Vagina (tissue), 2 donors: Measurements from ENCODE around the gene IL4. TPM values are rescaled to one million over a fixed set of nuclear protein-coding genes. Genes with fewer than 3 reads are reported as not detected.

Experiments used
- DNase-seq, 2 donors: peaks; one replicate each; pipeline ENCODE4 v3.0.0-alpha.2; 2017; ENCODE audit errors: extremely low spot score in 2 of 2
- H3K27ac ChIP-seq: fragments of 200-600 bp; sonication (generic); one replicate; pipeline ENCODE4 v1.5.1; 2019
- H3K27me3 ChIP-seq: fragments of 200-600 bp; sonication (generic); one replicate; pipeline ENCODE4 v1.5.1; 2019
- H3K36me3 ChIP-seq, 2 donors: fragments of 200-600 bp; sonication (generic); one replicate each; pipeline ENCODE4 v1.5.1; 2017 to 2019
- H3K4me1 ChIP-seq: fragments of 200-600 bp; sonication (generic); one replicate; pipeline ENCODE4 v1.5.1; 2019
- H3K4me3 ChIP-seq, 2 donors: fragments of 200-600 bp; sonication (generic); 1 replicate in 1 of 2; 2 replicates in 1 of 2; pipeline ENCODE4 v1.5.1; 2016 to 2019
- H3K9me3 ChIP-seq: fragments of 200-600 bp; sonication (generic); one replicate; pipeline ENCODE4 v1.5.1; 2019
- CTCF ChIP-seq, 3 experiments: fragments of 450-650 bp in 2 of 3; fragments of 200-600 bp in 1 of 3; sonication (generic) in 1 of 3; IDR thresholded peaks; one replicate each; pipeline ENCODE4 v1.5.1; 2017 to 2019; ENCODE audit warnings: antibody characterized with exemption in 3 of 3, mild to moderate bottlenecking in 2 of 3, moderate library complexity in 2 of 3
- POLR2A ChIP-seq, 2 donors: fragments of 450-650 bp; IDR thresholded peaks; one replicate each; pipeline ENCODE4 v1.6.1; 2017; ENCODE audit warnings: antibody characterized with exemption in 2 of 2, mild to moderate bottlenecking in 2 of 2, moderate library complexity in 2 of 2
- POLR2AphosphoS5 ChIP-seq, 2 donors: sonication (generic); formaldehyde crosslinking; IDR thresholded peaks; one replicate each; pipeline ENCODE4 v1.9.0; 2017; ENCODE audit warnings: antibody characterized with exemption in 2 of 2, mild to moderate bottlenecking in 2 of 2, low read depth in 1 of 2; ENCODE audit not compliant: insufficient read depth in 1 of 2
- intact Hi-C: fragments of 100-400 bp; cut with DNase I; formaldehyde crosslinking; loops from one replicate; pipeline ENCODE4 v1.15.1; 2023
- total RNA-seq: library from RNA; depleted of rRNA; stranded (reverse); fragments of >200 nt; gene quantifications from one replicate; pipeline ENCODE4 v1.2.3, GENCODE V29; 2016

The IL4 gene
- total RNA-seq, 1 donor from 2014 or later: not detected

GRCh38 chr5:132644177-132644576 lies 29.6 kb upstream of the IL4 start:
- Histone ChIP-seq H3K36me3 (peaks cover 0 to 34% of the 10 kb centered on the region in 2 donors), H3K4me1 (no peaks in the 10 kb centered on the region), H3K27ac (no peak overlapping the region), H3K27me3 (no peaks in the 10 kb centered on the region), H3K4me3 (no peak overlapping the region), H3K9me3 (no peaks in the 10 kb centered on the region)
- no peak for DNase-seq
- TF ChIP-seq POLR2AphosphoS5 (IDR thresholded peaks at IDR 0.05; ENCODE audit: insufficient read depth in 1 of 2, low read depth in 1 of 2): no peak
- TF ChIP-seq CTCF (IDR thresholded peaks at IDR 0.05): no peak
- no peak for TF ChIP-seq POLR2A (IDR thresholded peaks at IDR 0.05)
- intact Hi-C loops: no loop called here

- Histone ChIP-seq H3K27ac (no peak overlapping the region), H3K9me3 (no peaks in the 10 kb centered on the region), H3K36me3 (peaks cover 0 to 14% of the 10 kb centered on the region in 2 donors), H3K27me3 (no peaks in the 10 kb centered on the region), H3K4me1 (no peaks in the 10 kb centered on the region), H3K4me3 (no peak overlapping the region)
- intact Hi-C loops: no loop called here
- DNase-seq: no peak
- TF ChIP-seq POLR2A (IDR thresholded peaks at IDR 0.05) (no peak), POLR2AphosphoS5 (IDR thresholded peaks at IDR 0.05; ENCODE audit: insufficient read depth in 1 of 2, low read depth in 1 of 2) (no peak), CTCF (IDR thresholded peaks at IDR 0.05) (no peak)
These were observed 27.1 kb upstream of the IL4 start for GRCh38 chr5:132646583-132647266.

- DNase-seq: no peak
- intact Hi-C loops: no loop called here
- TF ChIP-seq CTCF (IDR thresholded peaks at IDR 0.05) (no peak), POLR2AphosphoS5 (IDR thresholded peaks at IDR 0.05; ENCODE audit: insufficient read depth in 1 of 2, low read depth in 1 of 2) (no peak), POLR2A (IDR thresholded peaks at IDR 0.05) (no peak)
- no peaks in the 10 kb centered on the region for H3K4me1 ChIP-seq
- no peaks in the 10 kb centered on the region for H3K9me3 ChIP-seq
- peaks cover 0 to 6% of the 10 kb centered on the region in 2 donors for H3K36me3 ChIP-seq
- no peak overlapping the region for H3K4me3 ChIP-seq
- no peaks in the 10 kb centered on the region for H3K27me3 ChIP-seq
- H3K27ac ChIP-seq: no peak overlapping the region
These were observed 26.3 kb upstream of the IL4 start for GRCh38 chr5:132647473-132647872.

- H3K27me3 ChIP-seq: no peaks in the 10 kb centered on the region
- H3K4me1 ChIP-seq: no peaks in the 10 kb centered on the region
- H3K9me3 ChIP-seq: no peaks in the 10 kb centered on the region
- DNase-seq: no peak
- intact Hi-C loops: no loop called here
- no peak overlapping the region for H3K4me3 ChIP-seq
- no peak overlapping the region for H3K27ac ChIP-seq
- TF ChIP-seq POLR2A (IDR thresholded peaks at IDR 0.05): no peak
- TF ChIP-seq CTCF (IDR thresholded peaks at IDR 0.05): no peak
- no peak for TF ChIP-seq POLR2AphosphoS5 (IDR thresholded peaks at IDR 0.05; ENCODE audit: insufficient read depth in 1 of 2, low read depth in 1 of 2)
- no peaks in the 10 kb centered on the region for H3K36me3 ChIP-seq
These were observed 25.4 kb upstream of the IL4 start for GRCh38 chr5:132648355-132648754.

GRCh38 chr5:132651838-132652469 lies 21.8 kb upstream of the IL4 start:
- Histone ChIP-seq H3K4me1 (peaks cover 14% of the 10 kb centered on the region), H3K9me3 (no peaks in the 10 kb centered on the region), H3K27ac (no peak overlapping the region), H3K36me3 (no peaks in the 10 kb centered on the region), H3K27me3 (peaks cover 5% of the 10 kb centered on the region), H3K4me3 (no peak overlapping the region)
- intact Hi-C loops: no loop called here
- no peak for DNase-seq
- TF ChIP-seq CTCF (IDR thresholded peaks at IDR 0.05) (no peak), POLR2AphosphoS5 (IDR thresholded peaks at IDR 0.05; ENCODE audit: insufficient read depth in 1 of 2, low read depth in 1 of 2) (no peak), POLR2A (IDR thresholded peaks at IDR 0.05) (no peak)
